HL-60 (cell line): ENCODE measurements around the gene CD1C.

Experiments
- DNase-seq, 2 experiments: peaks; one replicate each; pipeline ENCODE4 v3.0.0-alpha.2; 2010 to 2020; ENCODE audit warnings: low read depth in 1 of 2, low spot score in 1 of 2
- H3K27ac ChIP-seq: fragments of 250-450 bp; sonication (Bioruptor Pico); replicated peaks from 2 replicates; pipeline ENCODE4 v1.5.1; 2020; ENCODE audit warnings: mild to moderate bottlenecking, moderate library complexity
- H3K27me3 ChIP-seq: fragments of 250-450 bp; sonication (Bioruptor Pico); 2 replicates; pipeline ENCODE4 v1.5.1; 2021; ENCODE audit warnings: mild to moderate bottlenecking, moderate library complexity; ENCODE audit not compliant: insufficient read depth, poor library complexity, severe bottlenecking
- H3K4me3 ChIP-seq: replicated peaks from 2 replicates; pipeline ENCODE4 v1.5.1; 2011; ENCODE audit warnings: mild to moderate bottlenecking, control low read depth, low read length; ENCODE audit not compliant: insufficient read depth
- CTCF ChIP-seq: IDR thresholded peaks from one replicate; pipeline ENCODE4 v1.5.1; 2011; ENCODE audit warnings: low read length, control low read depth, inconsistent platforms; ENCODE audit not compliant: insufficient read depth
- GABPA ChIP-seq: IDR thresholded peaks from 2 replicates; pipeline ENCODE4 v1.6.1; 2012; ENCODE audit warnings: low read depth
- POLR2AphosphoS5 ChIP-seq: IDR thresholded peaks from 2 replicates; pipeline ENCODE4 v1.6.1; 2012; ENCODE audit warnings: low read depth
- REST ChIP-seq: IDR thresholded peaks from 2 replicates; pipeline ENCODE4 v1.6.1; 2012; ENCODE audit warnings: low read depth; ENCODE audit not compliant: insufficient replicate concordance
- SPI1 ChIP-seq: IDR thresholded peaks from 2 replicates; pipeline ENCODE4 v1.6.1; 2012; ENCODE audit warnings: low read depth, mild to moderate bottlenecking, borderline replicate concordance

The CD1C gene

GRCh38 chr1:158295791-158296190 is 6.1 kb downstream of the CD1C start:
- H3K27ac ChIP-seq: no peak overlapping the region
- H3K27me3 ChIP-seq: no peaks in the 10 kb centered on the region
- no peak for DNase-seq
- TF ChIP-seq SPI1: no peak
- TF ChIP-seq CTCF: no peak
- no peak for TF ChIP-seq GABPA
- TF ChIP-seq REST: no peak
- no peak for TF ChIP-seq POLR2AphosphoS5
- H3K4me3 ChIP-seq: no peak overlapping the region

- H3K4me3 ChIP-seq: no peak overlapping the region
- H3K27me3 ChIP-seq: no peaks in the 10 kb centered on the region
- no peak for DNase-seq
- TF ChIP-seq SPI1: no peak
- no peak for TF ChIP-seq REST
- TF ChIP-seq GABPA: no peak
- TF ChIP-seq CTCF: no peak
- TF ChIP-seq POLR2AphosphoS5: no peak
- no peak overlapping the region for H3K27ac ChIP-seq
Observed at GRCh38 chr1:158310623-158311022, 20.9 kb downstream of the CD1C start.

- Histone ChIP-seq H3K27me3 (no peaks in the 10 kb centered on the region), H3K27ac (no peak overlapping the region), H3K4me3 (no peak overlapping the region)
- no peak for DNase-seq
- TF ChIP-seq SPI1: no peak
- TF ChIP-seq POLR2AphosphoS5: no peak
- no peak for TF ChIP-seq GABPA
- no peak for TF ChIP-seq CTCF
- no peak for TF ChIP-seq REST
Observed at GRCh38 chr1:158311066-158311465, 21.3 kb downstream of the CD1C start.
